ENCODE measurements around the gene SAMD4A.

SAMD4A gene

GRCh38 chr14:54829486-54830224 lies 262.7 kb downstream of the SAMD4A start:
- no peak for DNase-seq (ENCODE audit: low read depth in 2 of 2)

- no peak for DNase-seq (ENCODE audit: low read depth in 2 of 2)
Measured at GRCh38 chr14:54830650-54831049, 263.7 kb downstream of the SAMD4A start.

- no peak for DNase-seq (ENCODE audit: low read depth in 2 of 2)
Measured at GRCh38 chr14:54834081-54834480, 267.2 kb downstream of the SAMD4A start.

- no peak for DNase-seq (ENCODE audit: low read depth in 2 of 2)
Measured at GRCh38 chr14:54834727-54835126, 267.8 kb downstream of the SAMD4A start.

GRCh38 chr14:54836231-54836630 lies 269.3 kb downstream of the SAMD4A start:
- DNase-seq (ENCODE audit: low read depth in 2 of 2) = no peak

GRCh38 chr14:54837508-54838149 lies 270.7 kb downstream of the SAMD4A start:
- no peak for DNase-seq (ENCODE audit: low read depth in 2 of 2)

GRCh38 chr14:54838931-54839512 lies 272.1 kb downstream of the SAMD4A start:
- DNase-seq (ENCODE audit: low read depth in 2 of 2) = no peak

GRCh38 chr14:54839701-54840119 lies 272.8 kb downstream of the SAMD4A start:
- no peak for DNase-seq (ENCODE audit: low read depth in 2 of 2)

GRCh38 chr14:54840336-54840735 lies 273.4 kb downstream of the SAMD4A start:
- no peak for DNase-seq (ENCODE audit: low read depth in 2 of 2)

- no peak for DNase-seq (ENCODE audit: low read depth in 2 of 2)
Measured at GRCh38 chr14:54840798-54841197, 273.9 kb downstream of the SAMD4A start.
